HCEC 1CT (cell line): Measurements from ENCODE around the gene RHBDD3.
"Not testable (repeated sequence)": the region's sequence is repeated elsewhere in the genome, so short reads cannot be mapped to it uniquely, and the experiment has no call there.

Experiments
- DNase-seq: peaks from one replicate; pipeline ENCODE4 v3.0.0-alpha.2; 2017

Gene RHBDD3

DNA sequence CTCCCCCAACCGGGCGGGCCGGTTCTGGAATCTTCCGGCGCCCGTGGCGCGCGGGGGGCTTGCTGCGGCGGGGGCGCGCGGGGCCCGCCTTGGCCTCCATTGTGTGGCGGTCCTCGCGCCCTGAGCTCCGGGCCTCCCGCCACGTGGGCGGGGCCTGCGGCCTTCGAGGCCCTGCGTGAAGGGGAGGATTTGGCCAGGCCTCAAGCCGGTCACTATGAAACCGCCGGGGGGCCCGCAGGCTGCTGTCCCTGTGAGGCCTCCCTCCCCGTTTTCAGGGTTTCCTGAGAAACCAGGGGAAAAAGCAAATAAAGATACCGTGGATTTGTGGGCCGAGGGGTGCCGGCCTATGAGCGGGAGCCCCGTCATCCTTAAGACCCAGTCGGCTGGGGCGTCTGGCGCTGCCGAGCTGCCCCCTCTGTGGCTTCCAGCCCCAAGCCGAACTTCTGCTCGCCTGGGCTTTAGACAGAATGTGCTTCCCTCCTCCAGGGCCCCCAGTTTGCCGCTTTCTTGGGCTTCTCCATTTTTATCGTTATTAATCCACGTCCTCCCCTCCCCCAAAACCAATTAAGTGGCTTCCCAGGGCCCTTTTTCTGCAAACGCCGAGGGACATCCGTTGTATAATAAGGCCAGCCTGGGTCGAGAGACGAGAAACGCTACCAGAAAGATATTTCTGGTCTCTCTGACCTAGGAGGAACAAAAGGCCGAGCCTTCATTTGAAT, 889 bp upstream of the RHBDD3 start:
- peak; percentile 52 for DNase-seq

DNA sequence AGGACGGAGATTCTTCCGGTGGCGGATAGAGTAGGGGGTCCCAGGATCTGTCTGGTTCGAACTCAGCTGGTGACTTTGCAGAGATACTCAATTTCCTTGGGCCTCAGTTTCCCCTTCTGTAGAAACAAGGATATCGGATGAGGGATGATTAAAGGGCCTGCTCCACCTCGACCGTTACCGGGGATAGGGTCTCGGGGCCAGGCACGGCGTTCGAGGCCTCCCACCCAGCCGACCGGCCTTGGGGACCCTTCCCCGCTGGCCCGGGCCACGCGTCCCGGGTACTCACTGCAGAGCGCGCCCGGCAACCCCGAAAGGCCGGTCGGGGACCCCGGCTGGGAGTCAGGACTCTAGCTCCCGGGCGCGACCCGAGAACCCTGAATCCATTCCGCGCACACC, 321 bp downstream of the RHBDD3 start:
- DNase-seq, result no peak

DNA sequence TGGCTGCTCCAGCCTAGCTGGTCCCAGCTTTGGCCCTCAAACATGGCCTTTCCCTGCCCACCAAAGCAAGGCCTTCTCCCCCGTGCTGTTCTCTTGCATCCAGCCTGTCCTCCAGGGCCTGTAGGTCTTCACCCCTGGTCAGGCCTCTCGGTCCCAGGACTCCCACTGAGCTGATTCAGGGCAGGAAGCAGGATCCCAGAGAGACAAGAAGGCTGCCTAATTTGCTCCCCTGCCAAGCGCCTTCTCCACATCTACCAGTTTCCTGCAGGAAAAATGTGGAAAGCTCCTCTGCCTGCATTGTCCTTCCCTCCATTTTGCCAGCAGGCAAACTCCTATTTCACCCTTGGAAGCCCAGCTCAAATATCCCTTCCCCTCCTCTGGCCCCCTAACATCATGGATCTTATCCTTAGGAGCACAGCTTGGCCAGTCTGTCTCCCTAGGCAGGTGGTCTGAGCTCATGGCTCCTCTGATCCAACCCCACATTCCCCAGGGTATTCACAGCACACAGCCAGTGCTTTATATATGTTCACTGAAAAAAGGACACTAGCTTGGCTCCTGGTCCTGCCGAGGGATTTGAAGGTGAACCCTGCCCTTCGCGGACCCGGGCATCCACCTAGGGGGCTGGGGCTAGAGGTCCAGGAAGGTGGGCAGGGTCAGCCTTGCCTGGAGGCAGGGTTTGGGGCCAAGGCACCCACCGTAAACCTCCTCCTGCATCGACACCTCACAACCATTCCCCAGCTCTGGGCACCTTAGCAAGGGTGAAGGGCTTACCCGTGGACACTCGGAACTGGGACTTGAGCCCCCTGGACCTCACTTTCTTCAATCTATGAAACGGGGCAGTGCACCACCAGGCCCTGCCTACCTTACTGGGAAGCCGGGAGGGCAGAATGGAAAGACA, 968 bp downstream of the RHBDD3 start:
- no peak for DNase-seq

DNA sequence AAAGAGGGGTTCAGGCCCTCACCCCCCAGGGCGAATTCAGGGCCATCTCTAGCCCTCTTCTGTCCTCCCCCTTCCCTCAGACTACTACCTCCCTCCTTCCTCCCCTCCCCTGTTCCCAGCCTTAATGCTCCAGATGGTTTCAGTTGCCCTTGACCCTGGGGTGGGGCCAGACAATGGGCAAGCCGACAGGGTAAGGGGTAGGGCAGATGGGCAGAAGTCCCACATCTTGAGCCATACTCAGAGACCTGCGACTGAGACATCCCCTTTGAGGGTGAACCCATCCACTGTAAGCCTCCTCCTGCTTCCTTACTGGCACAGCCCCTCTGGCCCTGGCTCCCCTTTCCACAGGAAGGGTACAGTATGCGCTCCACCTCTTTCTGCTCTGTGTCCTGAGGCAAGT, 1.9 kb downstream of the RHBDD3 start:
- no peak for DNase-seq

DNA sequence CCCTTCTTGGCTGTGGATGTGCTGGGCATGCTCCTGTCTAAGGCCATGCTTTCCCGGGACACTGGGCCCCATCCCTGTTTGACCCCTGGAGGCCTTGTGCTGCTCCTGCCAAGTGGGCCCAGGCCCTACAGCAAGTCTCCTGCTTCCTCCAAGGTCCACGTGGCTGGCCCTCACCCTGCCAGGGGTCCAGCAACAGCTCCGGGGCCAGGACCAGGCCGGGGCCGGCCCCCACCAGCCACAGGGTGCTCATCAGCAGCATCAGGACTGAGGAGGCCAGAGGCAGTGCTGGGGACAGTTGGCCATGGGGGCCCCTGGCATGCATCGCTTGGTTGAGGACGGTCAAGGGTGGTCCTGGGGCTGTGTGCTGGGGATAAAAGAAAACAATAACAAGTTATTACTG, 2.5 kb downstream of the RHBDD3 start:
- no peak for DNase-seq

DNA sequence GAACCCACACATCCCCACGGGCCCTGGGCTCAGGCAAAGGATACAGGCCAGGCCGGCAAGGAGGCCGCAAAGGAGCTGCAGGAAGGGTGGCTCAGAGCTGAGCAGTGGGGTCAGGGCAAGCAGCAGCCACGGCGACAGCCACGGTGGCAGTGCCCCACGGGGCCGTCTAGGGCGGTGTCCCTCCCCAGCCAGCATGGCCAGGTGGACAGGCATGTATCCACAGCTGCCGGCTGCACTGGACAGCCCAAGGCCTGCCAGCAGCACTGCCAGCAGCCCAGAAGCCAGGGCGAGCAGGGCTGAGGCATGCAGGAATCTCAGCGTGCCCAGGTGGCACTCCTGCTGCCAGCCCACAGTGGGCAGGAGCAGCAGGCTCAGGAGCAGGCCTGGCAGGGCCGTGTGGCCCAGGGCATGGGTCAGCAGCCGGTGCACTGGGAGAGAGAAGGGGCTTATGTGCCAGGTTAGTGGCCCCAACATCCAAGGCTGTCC, 3.9 kb downstream of the RHBDD3 start:
- DNase-seq, result no peak

DNA sequence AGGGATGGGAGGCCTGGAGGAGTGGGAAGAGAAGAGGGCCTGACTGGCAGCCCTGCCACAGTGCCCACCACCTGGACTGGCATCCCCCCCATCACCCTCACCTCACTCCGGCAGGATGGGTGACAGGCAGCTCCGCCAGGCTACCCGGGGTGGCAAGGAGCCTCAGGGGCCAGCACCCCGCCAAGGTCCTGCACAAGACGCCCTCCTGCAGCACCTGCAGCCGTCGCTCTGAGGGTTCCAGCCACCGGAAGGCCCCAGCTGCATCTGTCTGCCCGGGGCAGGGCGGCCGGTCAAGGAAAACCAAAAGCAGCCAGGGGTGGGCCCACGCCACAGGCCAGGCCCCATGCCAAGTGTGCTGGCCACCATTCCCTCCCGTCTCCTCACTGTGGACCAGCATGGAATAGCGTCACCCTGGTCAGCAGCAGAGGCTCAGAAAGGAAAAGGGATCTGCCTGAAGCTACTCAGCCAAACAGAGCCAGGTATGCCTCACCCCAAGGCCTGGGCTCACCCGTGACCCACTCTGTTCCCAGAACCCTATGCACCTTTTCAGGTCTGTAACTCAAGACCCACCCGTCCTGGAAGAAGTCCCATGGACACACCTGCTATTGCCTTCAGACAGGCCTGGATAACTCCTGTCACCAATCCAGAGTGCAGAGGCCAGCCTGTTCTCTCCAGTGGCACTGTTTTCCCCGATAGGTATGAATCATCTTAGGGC, 7.0 kb downstream of the RHBDD3 start:
- DNase-seq, result no peak

DNA sequence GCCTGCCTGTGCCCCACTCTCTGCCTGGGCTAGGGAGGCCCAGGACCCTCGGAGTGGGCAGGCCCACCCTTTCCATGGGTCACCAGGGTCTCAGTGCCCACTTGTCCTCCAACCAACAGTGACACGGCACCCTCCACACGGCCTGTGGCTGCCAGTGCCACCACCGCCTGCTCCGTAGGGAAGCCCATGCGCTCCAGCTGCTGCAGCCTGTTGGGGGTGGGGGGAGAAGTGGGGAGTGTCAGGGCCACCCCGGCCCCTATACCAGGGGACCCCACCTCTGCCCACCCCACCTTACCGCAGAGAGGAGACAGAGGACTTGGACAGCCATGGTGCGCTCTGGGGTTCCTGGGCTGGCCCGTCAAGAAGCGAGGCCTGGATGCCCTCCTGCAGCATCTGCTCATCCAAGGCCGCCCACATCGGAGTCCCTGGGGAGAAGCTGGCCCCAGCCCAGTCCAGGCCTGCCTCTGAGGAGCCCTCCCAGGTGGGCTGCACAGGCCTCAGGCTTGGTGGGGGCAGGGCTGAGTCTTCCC, 7.7 kb downstream of the RHBDD3 start:
- no peak for DNase-seq

DNA sequence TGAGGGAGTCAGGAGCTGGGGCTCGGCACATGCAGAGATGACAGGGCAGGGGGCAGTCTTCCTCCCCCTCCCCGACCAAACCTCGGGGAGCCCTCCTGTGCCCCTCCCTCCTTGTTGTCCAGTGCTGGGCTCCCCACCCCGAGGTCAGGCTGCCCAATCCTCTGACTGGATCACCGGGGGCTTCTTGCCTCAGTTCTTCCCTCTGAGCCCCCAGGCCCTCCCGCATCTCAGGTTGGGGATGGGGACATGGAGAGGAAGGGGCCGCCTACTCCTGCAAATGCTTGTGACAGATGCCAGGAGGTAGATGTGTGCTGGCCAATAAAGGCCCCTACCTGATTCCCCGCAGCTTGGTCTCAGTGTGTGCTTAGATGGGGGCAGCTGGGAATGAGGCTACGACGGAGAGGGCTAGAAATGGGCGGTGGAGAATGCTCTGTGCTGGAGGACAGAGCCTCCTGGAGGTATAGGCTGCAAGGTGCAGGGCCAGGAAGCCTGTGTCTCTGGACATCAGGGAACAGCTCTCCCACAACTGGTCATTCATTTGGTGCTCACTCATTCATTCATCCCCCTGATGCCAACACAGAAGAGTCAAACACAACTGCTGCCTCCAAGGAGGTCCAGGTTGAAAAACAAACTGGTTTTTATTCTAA, 8.4 kb downstream of the RHBDD3 start:
- DNase-seq, result no peak

DNA sequence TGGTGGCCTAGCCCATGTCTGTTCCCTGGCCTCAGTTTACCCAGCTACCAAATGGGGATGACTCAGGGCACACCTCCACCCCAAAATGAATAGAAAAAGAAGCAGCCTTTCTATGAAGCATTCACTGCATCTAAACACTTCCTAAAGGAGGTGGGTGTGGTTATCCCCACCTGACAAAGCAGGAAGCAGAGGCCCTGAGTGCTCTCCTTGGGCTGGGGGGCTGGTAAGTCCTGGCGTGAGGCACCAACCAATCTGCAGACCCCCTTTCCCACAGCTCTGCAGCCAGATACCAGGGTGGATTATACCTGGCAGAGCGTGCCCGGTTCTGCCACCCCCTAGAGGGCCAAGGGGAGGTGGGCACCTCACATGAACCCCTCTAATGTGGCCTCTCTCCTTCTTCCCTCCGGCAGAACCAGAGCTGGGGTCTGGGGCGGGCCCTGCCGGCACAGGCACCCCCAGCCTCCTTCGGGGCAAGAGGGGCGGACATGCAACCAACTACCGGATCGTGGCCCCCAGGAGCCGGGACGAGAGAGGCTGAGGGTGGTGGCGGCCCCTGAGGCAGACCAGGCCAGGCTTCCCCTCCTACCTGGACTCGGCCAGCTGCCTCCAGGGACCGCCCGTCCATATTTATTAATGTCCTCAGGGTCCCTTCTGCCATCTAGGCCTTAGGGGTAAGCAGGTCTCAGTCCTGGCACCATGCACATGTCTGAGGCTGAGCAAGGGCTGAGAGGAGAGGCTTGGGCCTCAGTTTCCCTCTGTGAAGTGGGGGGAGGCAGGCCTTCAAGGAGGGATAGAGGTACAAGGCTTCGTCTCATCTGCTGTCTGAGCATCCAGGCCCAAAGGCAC, 9.2 kb downstream of the RHBDD3 start:
- DNase-seq, result no peak

DNA sequence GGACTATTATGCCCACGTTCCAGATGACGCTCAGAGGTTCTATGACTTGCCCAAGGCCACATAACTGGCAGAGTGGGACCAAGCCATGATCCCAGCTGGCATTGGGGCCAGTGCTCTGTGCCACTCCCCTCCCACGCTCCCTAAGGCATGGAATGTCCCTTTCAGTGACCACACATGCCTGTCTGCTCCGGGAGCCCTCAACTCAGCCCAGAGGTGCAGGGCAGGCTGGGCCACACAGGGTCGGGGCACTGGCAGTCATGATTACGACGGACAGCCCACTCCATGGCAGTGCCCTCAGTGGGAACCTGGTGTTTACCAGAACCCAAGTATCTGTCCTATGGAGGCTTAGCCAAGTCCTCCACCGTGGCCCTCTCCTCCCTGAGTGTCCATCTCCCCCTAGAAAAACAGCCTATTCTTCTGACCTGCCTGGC, 10.0 kb downstream of the RHBDD3 start:
- DNase-seq, result no peak

DNA sequence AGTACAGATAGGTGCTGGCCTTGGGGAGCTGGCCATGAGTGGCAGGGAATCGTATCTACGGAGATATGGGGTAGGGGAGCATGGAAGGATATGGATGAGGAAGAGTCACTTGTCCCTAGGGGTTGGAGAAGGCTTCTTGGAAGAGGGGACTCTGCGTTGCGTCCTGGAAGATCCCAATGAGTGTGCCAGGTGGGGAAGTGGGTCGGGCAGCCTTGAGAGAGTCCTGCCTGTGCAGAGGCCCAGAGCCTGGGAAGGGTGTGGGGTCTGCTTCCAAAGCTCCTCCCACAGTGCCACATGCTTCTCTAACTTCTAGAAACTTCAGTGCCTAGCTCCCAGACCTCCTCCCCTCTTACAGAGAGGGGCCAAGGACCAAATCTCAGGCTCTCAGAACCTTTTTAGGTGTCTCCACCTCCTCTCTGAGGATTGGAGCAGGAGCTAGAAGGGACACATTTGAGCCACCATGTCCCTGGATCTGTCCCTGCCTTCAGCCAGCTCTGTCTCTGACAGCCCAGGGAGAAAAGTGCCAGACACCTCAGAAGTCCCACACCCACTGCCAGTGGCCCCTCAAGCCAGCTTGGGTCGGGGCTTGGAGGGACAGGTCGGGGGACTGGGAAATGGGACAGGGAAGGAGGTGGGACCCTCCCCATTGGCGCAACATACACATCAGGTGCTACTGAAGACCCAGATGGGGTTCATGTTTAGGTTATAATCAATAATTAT, 11.0 kb downstream of the RHBDD3 start:
- no peak for DNase-seq

DNA sequence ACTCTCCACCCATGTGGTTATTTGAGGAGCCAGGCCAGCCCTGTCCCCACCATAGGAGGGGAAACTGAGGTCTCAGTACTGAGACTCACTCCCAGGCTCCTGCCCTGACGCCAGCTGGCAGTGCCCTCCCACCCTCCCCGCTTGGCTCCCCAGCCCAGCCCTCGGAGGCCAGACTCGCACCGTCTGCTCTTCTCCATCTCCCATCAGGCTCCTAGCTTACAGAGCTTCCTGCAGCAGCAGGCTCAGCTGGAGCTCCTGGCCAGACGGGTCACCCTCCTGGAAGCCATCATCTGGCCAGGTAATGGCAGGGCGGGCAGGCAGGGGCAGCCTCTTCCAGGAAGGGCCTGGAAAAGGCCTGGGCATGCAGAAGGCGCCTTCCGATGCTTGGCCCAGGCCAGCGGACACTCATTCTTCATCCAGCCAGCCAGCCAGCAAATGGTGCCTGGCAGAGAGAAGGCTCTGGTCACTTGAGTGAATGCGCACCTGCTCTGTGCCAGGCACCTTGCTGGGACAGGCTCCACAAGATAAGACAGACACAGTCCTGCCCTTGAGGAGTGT, 12.6 kb downstream of the RHBDD3 start:
- DNase-seq, result no peak

DNA sequence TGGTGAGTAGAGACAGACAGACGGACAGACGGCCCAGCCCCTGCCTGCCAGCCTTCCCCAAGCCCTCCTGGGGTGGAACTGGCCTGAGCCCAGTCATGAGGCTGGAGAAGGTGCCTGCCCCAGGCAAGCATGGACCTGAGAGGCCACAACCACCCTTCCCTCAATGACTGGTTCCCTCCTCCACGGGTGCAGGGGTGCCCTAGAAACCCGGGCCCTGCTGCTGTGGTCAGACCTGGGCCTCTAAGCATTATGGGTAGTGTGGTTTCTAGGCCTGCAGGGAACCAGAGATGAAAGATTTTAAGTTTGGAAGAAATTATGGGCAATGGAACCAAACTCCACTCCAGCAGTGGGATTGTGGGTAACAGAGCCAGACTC, 13.5 kb downstream of the RHBDD3 start:
- no peak for DNase-seq

DNA sequence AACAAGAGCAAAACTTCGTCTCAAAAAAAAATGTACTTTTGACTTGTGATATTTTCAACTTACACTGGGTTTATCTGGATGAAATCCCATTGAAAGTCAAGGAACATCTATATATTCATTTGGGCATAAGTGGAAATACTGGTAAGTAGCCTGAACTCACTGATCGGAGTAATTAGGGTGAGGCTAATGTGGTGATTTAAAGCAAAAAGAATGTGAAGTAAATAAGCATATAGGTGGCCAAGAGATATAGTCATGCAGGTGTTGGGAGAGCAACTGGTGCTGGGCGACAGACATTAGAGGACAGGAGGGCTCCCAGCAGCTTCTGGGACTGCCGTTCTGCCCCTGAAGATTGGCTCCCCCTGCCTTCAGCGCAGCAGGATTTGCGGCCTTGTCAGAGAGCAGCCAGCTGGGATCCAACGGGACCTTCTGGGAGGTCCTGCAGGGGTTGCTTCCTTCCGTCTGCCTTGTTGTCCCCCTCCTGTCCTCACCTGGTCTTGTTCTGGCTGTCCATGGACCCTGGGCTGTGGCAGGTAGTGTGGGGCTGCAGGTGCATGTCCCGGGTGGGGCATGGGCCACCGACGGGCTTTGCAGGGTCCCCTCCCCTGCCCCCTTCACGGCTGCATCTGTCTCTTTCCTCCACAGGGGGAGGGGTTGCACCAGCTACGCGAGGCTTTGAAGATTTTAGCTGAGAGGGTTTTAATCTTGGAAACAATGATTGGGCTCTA, 14.1 kb downstream of the RHBDD3 start:
- no peak for DNase-seq

DNA sequence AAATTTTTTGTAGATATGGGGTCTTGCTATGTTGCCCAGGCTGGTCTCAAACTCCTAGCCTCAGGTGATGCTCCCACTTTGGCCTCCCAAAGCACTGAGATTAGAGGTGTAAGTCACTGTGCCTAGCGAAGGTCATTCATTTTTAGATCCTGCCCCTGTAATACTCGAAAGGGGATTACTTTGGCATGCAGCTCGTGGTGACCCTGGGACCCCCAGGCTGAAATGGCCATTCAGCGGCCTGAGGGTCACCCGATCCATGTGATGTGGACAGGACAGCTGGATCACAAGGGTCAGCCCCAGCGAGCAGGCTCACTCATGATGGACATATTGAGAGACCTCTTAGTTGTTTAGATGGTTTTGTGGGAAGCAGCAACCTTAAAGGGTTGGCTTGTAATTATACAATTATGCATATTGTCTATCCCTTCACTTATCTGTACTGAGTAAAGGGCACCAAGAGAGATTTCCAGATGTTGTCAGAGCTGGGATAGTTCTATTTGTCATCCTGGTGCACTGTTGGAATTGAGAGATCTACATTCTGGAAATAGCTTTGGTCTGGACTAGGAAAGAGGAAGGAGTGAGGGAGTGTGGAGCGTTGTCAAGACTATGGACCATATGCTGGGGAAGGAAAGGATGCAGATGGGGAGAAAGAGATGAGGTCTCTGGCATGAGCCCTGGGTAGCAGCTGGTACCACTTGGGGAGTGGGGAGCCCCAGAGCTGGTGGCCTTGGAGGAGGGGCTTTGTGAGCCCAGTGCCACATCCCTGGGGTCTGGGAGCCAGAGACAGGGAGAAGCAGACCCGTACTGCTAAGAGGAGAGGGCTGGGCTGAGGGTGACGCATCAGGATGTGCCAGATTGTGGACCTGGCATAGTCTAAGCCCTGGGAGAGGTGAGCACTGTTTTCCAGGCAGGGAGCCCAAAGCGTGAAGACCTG, 15.5 kb downstream of the RHBDD3 start:
- no peak for DNase-seq

DNA sequence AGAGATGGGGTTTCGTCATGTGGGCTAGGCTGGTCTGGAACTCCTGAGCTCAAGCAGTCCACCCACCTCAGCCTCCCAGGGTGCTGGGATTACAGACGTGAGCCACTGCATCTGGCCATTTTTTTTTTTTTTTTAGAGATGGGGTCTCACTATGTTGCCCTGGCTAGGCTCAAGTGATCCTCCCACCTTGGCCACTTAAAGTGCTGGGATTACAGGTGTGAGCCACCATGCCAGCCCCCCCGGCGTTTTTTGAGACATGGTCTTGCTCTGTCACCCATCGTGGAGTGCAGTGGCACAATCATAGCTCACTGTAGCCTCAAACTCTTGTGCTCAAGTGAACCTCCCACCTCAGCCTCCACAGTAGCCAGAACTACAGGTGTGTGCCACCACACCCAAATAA, 16.5 kb downstream of the RHBDD3 start:
- no peak for DNase-seq

DNA sequence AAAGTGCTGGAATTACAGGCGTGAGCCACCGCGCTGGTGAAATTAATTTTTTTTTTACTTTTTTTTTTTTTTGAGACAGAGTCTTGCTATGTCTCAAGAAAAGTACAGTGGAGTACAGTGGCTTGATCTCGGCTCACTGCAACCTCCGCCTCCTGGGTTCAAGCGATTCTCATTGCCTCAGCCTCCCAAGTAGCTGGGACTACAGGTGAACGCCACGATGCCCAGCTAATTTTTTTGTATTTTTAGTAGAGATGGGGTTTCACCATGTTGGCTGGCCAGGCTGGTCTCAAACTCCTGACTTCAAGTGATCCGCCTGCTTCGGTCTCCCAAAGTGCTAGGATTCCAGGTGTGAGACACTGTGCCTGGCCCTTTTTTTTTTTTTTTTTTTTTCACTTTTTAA, 19.9 kb downstream of the RHBDD3 start:
- DNase-seq, result not testable (repeated sequence)
